H9 (cell line): ENCODE measurements around the gene DEPP1. TPM values are rescaled to one million over a fixed set of nuclear protein-coding genes. Genes with fewer than 3 reads are reported as not detected.
A peak's percentile ranks its signal among the peaks of the same experiment; 100 is the strongest.

ENCODE experiments used
- DNase-seq: peaks from one replicate; pipeline ENCODE4 v3.0.0-alpha.2; 2017
- H2AFZ ChIP-seq: one replicate; pipeline ENCODE4 v1.6.1; 2013; ENCODE audit warnings: mild to moderate bottlenecking, low read length, control low read depth, moderate library complexity
- H2AK5ac ChIP-seq: 2 replicates; pipeline ENCODE4 v1.6.1; 2013; ENCODE audit warnings: low read length, control low read depth, mixed read lengths; ENCODE audit not compliant: insufficient read length
- H2BK120ac ChIP-seq: one replicate; pipeline ENCODE4 v1.6.1; 2013; ENCODE audit warnings: low read depth, mild to moderate bottlenecking, low read length, control low read depth, inconsistent platforms; ENCODE audit not compliant: poor library complexity, severe bottlenecking
- H2BK12ac ChIP-seq: 2 replicates; pipeline ENCODE4 v1.6.1; 2013; ENCODE audit warnings: low read length, control low read depth, mixed read lengths, low read depth; ENCODE audit not compliant: insufficient read length
- H2BK15ac ChIP-seq: 2 replicates; pipeline ENCODE4 v1.6.1; 2013; ENCODE audit warnings: low read depth, low read length, control low read depth
- H2BK20ac ChIP-seq: one replicate; pipeline ENCODE4 v1.6.1; 2013; ENCODE audit warnings: low read depth, mild to moderate bottlenecking, low read length, control low read depth, inconsistent platforms; ENCODE audit not compliant: poor library complexity, severe bottlenecking
- H2BK5ac ChIP-seq: 2 replicates; pipeline ENCODE4 v1.6.1; 2013; ENCODE audit warnings: low read length, control low read depth, mixed read lengths; ENCODE audit not compliant: insufficient read length
- H3K14ac ChIP-seq: 2 replicates; pipeline ENCODE4 v1.6.1; 2013; ENCODE audit warnings: low read length, control low read depth; ENCODE audit not compliant: insufficient read depth
- H3K18ac ChIP-seq: 2 replicates; pipeline ENCODE4 v1.6.1; 2013; ENCODE audit warnings: low read depth, mild to moderate bottlenecking, mixed read lengths, low read length, control low read depth; ENCODE audit not compliant: insufficient read length
- H3K23ac ChIP-seq: 2 replicates; pipeline ENCODE4 v1.6.1; 2013; ENCODE audit warnings: low read length, control low read depth, mixed read lengths, low read depth; ENCODE audit not compliant: insufficient read length
- H3K23me2 ChIP-seq: 2 replicates; pipeline ENCODE4 v1.6.1; 2013; ENCODE audit warnings: low read depth, mild to moderate bottlenecking, mixed read lengths, low read length, control low read depth; ENCODE audit not compliant: insufficient read length, poor library complexity, severe bottlenecking
- H3K27ac ChIP-seq: 2 replicates; pipeline ENCODE4 v1.5.1; 2013; ENCODE audit warnings: low read length, control low read depth, mixed read lengths, low read depth; ENCODE audit not compliant: insufficient read length
- H3K27me3 ChIP-seq: 2 replicates; pipeline ENCODE4 v1.6.1; 2013; ENCODE audit warnings: low read length, control low read depth, inconsistent platforms; ENCODE audit not compliant: insufficient read depth
- H3K4ac ChIP-seq: 2 replicates; pipeline ENCODE4 v1.6.1; 2013; ENCODE audit warnings: low read depth, mild to moderate bottlenecking, control low read depth, inconsistent platforms, low read length, moderate library complexity
- H3K4me1 ChIP-seq: 2 replicates; pipeline ENCODE4 v1.6.1; 2013; ENCODE audit warnings: low read length, control low read depth, inconsistent platforms; ENCODE audit not compliant: insufficient read depth
- H3K4me2 ChIP-seq: 2 replicates; pipeline ENCODE4 v1.6.1; 2013; ENCODE audit warnings: low read length, control low read depth, mixed read lengths; ENCODE audit not compliant: insufficient read length, insufficient read depth
- H3K56ac ChIP-seq: 2 replicates; pipeline ENCODE4 v1.6.1; 2013; ENCODE audit warnings: low read depth, mild to moderate bottlenecking, mixed read lengths, low read length, control low read depth; ENCODE audit not compliant: insufficient read length
- H3K79me1 ChIP-seq: 2 replicates; pipeline ENCODE4 v1.6.1; 2013; ENCODE audit warnings: low read depth, mild to moderate bottlenecking, moderate library complexity, low read length, control low read depth, inconsistent platforms; ENCODE audit not compliant: insufficient read depth, poor library complexity, severe bottlenecking
- H3K79me2 ChIP-seq: 2 replicates; pipeline ENCODE4 v1.6.1; 2013; ENCODE audit warnings: low read length, control low read depth, inconsistent platforms; ENCODE audit not compliant: insufficient read depth
- H3K9ac ChIP-seq: 2 replicates; pipeline ENCODE4 v1.6.1; 2013; ENCODE audit warnings: low read length, control low read depth, mixed read lengths; ENCODE audit not compliant: insufficient read length; ENCODE audit errors: extremely low read depth
- H3K9me3 ChIP-seq: one replicate; pipeline ENCODE4 v1.6.1; 2013; ENCODE audit warnings: low read depth, low read length, inconsistent platforms; ENCODE audit not compliant: control insufficient read depth
- H3T11ph ChIP-seq: one replicate; pipeline ENCODE4 v1.6.1; 2013; ENCODE audit warnings: mild to moderate bottlenecking, low read length, control low read depth, inconsistent platforms
- H4K20me1 ChIP-seq: one replicate; pipeline ENCODE4 v1.6.1; 2013; ENCODE audit not compliant: control insufficient read depth, insufficient read length, insufficient read depth
- H4K5ac ChIP-seq: 2 replicates; pipeline ENCODE4 v1.6.1; 2013; ENCODE audit warnings: low read depth, mild to moderate bottlenecking, mixed read lengths, low read length, control low read depth; ENCODE audit not compliant: insufficient read length
- H4K8ac ChIP-seq: replicated peaks from 2 replicates; pipeline ENCODE4 v1.6.1; 2013; ENCODE audit warnings: low read length, control low read depth, mixed read lengths, low read depth; ENCODE audit not compliant: insufficient read length
- H4K91ac ChIP-seq: 2 replicates; pipeline ENCODE4 v1.6.1; 2013; ENCODE audit warnings: low read depth, mild to moderate bottlenecking, moderate library complexity, mixed read lengths, low read length, control low read depth; ENCODE audit not compliant: insufficient read length
- H3K27ac Mint-ChIP-seq, 3 experiments: 2 replicates in 2 of 3; 3 replicates in 1 of 3; pipeline ENCODE4 v1.8.0; 2020 to 2021; ENCODE audit warnings: mixed read lengths in 3 of 3, mild to moderate bottlenecking in 1 of 3, moderate library complexity in 1 of 3
- H3K27me3 Mint-ChIP-seq: 2 replicates; pipeline ENCODE4 v1.8.0; 2021; ENCODE audit warnings: low read depth, mild to moderate bottlenecking, moderate library complexity, mixed read lengths
- H3K36me3 Mint-ChIP-seq, 3 experiments: 2 replicates in 2 of 3; 3 replicates in 1 of 3; pipeline ENCODE4 v1.8.0; 2020 to 2021; ENCODE audit warnings: low read depth in 3 of 3, mixed read lengths in 3 of 3; ENCODE audit not compliant: insufficient read depth in 1 of 3
- H3K4me1 Mint-ChIP-seq, 2 experiments: 2 replicates each; pipeline ENCODE4 v1.8.0; 2020; ENCODE audit warnings: mixed read lengths in 2 of 2
- H3K4me3 Mint-ChIP-seq, 2 experiments: 2 replicates in 1 of 2; 3 replicates in 1 of 2; pipeline ENCODE4 v1.8.0; 2020 to 2021; ENCODE audit warnings: mild to moderate bottlenecking in 2 of 2, mixed read lengths in 2 of 2, moderate library complexity in 1 of 2
- H3K9me3 Mint-ChIP-seq, 2 experiments: 2 replicates in 1 of 2; 3 replicates in 1 of 2; pipeline ENCODE4 v1.8.0; 2020; ENCODE audit warnings: mild to moderate bottlenecking in 2 of 2, mixed read lengths in 2 of 2, moderate library complexity in 1 of 2
- WGBS: extraction: QIAGEN DNeasy Blood & Tissue Kit; methylation state at CpG from one replicate; pipeline ENCODE4 v1.1.7; 2013; ENCODE audit warnings: missing lambda C conversion rate, low lambda C conversion rate, mixed read lengths; ENCODE audit not compliant: insufficient read length; ENCODE audit errors: extremely low coverage; 5-methylcytosine and 5-hydroxymethylcytosine counted together
- total RNA-seq: library from RNA; stranded (reverse); gene quantifications from 2 replicates; pipeline ENCODE4 v1.2.1, GENCODE V29; 2021
- TF ChIP-seq, protein P1 (sequence below): fragments of 200-600 bp; sonication (generic); conservative IDR thresholded peaks from 3 replicates; pipeline ENCODE4 v1.8.0; 2021; ENCODE audit warnings: antibody characterized with exemption, mild to moderate bottlenecking

The DEPP1 gene
- total RNA-seq, 1 experiment from 2014 or later: 2.4 TPM

DNA sequence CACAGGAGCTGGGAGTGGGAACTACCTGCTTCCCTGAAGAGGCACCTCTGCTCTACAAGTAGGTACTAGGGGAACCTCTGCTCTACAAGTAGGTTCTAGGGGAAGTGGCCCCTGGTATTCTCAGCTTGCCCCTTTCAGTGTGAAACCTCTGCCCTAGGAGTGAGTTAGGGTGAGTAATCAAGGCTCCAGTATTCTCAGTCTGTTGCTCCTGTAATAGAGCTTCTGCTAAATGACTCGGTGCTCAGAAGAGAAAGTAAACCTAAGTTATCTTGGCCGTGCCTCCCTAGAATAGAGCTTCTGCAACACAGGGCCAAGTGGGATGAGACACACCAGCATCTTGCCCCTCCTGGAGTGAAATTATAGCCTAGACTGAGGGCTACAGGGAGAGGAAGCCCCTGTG lies 32.4 kb downstream of the DEPP1 start:
- H3K14ac ChIP-seq: no peak overlapping the region
- Mint-ChIP-seq H3K36me3 (peaks cover 2 to 32% (median 10%) of the 10 kb centered on the region in 3 experiments; a peak in 5 of 7 replicates), H3K27ac (no peak overlapping the region; a peak in 1 of 7 replicates), H3K27me3 (peaks cover 4% of the 10 kb centered on the region), H3K9me3 (peaks cover 13 to 32% of the 10 kb centered on the region in 2 experiments), H3K4me1 (peaks cover 17 to 19% of the 10 kb centered on the region in 2 experiments), H3K4me3 (no peak overlapping the region)
- DNase-seq: peak; percentile 5
- peaks cover 10% of the 10 kb centered on the region for H3K9me3 ChIP-seq
- TF ChIP-seq, protein P1, sequence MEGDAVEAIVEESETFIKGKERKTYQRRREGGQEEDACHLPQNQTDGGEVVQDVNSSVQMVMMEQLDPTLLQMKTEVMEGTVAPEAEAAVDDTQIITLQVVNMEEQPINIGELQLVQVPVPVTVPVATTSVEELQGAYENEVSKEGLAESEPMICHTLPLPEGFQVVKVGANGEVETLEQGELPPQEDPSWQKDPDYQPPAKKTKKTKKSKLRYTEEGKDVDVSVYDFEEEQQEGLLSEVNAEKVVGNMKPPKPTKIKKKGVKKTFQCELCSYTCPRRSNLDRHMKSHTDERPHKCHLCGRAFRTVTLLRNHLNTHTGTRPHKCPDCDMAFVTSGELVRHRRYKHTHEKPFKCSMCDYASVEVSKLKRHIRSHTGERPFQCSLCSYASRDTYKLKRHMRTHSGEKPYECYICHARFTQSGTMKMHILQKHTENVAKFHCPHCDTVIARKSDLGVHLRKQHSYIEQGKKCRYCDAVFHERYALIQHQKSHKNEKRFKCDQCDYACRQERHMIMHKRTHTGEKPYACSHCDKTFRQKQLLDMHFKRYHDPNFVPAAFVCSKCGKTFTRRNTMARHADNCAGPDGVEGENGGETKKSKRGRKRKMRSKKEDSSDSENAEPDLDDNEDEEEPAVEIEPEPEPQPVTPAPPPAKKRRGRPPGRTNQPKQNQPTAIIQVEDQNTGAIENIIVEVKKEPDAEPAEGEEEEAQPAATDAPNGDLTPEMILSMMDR: no peak
- no peak overlapping the region for H3K27ac ChIP-seq
- no peak overlapping the region for H3K23ac ChIP-seq
- no peak overlapping the region for H2BK12ac ChIP-seq
- H3K56ac ChIP-seq: no peak overlapping the region
- H4K91ac ChIP-seq: no peak overlapping the region
- H3K4me1 ChIP-seq: no peaks in the 10 kb centered on the region
- no peak overlapping the region for H3K4ac ChIP-seq
- WGBS: no CpG with 5 or more reads among the region's 2 CpGs
- H3K4me2 ChIP-seq: no peak overlapping the region
- H3K27me3 ChIP-seq: no peaks in the 10 kb centered on the region
- H2BK20ac ChIP-seq: no peak overlapping the region
- H2BK15ac ChIP-seq: no peak overlapping the region
- no peak overlapping the region for H3K18ac ChIP-seq
- no peaks in the 10 kb centered on the region for H3K23me2 ChIP-seq
- H4K8ac ChIP-seq: no peak overlapping the region
- no peak overlapping the region for H2BK120ac ChIP-seq
- H3K9ac ChIP-seq: no peak overlapping the region
- no peak overlapping the region for H2AFZ ChIP-seq
- no peak overlapping the region for H4K5ac ChIP-seq
- H2AK5ac ChIP-seq: no peak overlapping the region
- H4K20me1 ChIP-seq: no peaks in the 10 kb centered on the region
- H3T11ph ChIP-seq: no peak overlapping the region
- H3K79me1 ChIP-seq: no peaks in the 10 kb centered on the region
- H2BK5ac ChIP-seq: no peak overlapping the region
- no peaks in the 10 kb centered on the region for H3K79me2 ChIP-seq
